ENCODE results near the gene SMYD4.
"Not testable (repeated sequence)": the region's sequence is repeated elsewhere in the genome, so short reads cannot be mapped to it uniquely, and the experiment has no call there.

SMYD4 gene

GRCh38 chr17:1860978-1861377 lies 31.3 kb upstream of the SMYD4 start:
- no peak overlapping the region for H3K27ac ChIP-seq
- CTCF ChIA-PET: interaction anchor here (0.6 to 0.7 kb wide), 2 partner anchors 80 to 287 kb away, joined by 3 to 5 read pairs; no protein-coding TSS in a partner anchor
- no peak for DNase-seq (ENCODE audit: low spot score)
- POLR2A ChIA-PET (ENCODE audit: low non-redundant PET): no interaction called here
- TF ChIP-seq CTCF (conservative IDR thresholded peaks at IDR 0.05; ENCODE audit: low read depth): no peak

- not testable (repeated sequence) for H3K27ac ChIP-seq; DNase-seq (ENCODE audit: low spot score)
- POLR2A ChIA-PET (ENCODE audit: low non-redundant PET): interaction anchor here (0.6 kb wide), 1 partner anchor 9 kb away, joined by 5 read pairs; no protein-coding TSS in a partner anchor
- CTCF ChIA-PET: interaction anchor here (0.5 to 0.6 kb wide), 3 partner anchors 10 to 606 kb away, joined by 3 to 5 read pairs (median 3); no protein-coding TSS in a partner anchor
These were observed 26.8 kb upstream of the SMYD4 start for GRCh38 chr17:1856462-1856861.

- no peak overlapping the region for H3K27ac ChIP-seq
- no peak for DNase-seq (ENCODE audit: low spot score)
- ChIA-PET POLR2A (ENCODE audit: low non-redundant PET) (no interaction called here), CTCF (interaction anchor here (0.6 kb wide), 1 partner anchor 499 kb away, joined by 3 read pairs; no protein-coding TSS in a partner anchor)
- no peak for TF ChIP-seq CTCF (conservative IDR thresholded peaks at IDR 0.05; ENCODE audit: low read depth)
These were observed 24.0 kb upstream of the SMYD4 start for GRCh38 chr17:1853698-1854097.

- POLR2A ChIA-PET (ENCODE audit: low non-redundant PET): no interaction called here
- CTCF ChIA-PET: no interaction called here
- no peak for TF ChIP-seq CTCF (conservative IDR thresholded peaks at IDR 0.05; ENCODE audit: low read depth)
- H3K27ac ChIP-seq: no peak overlapping the region
- no peak for DNase-seq (ENCODE audit: low spot score)
These were observed 22.6 kb upstream of the SMYD4 start for GRCh38 chr17:1852327-1852726.

- no peak overlapping the region for H3K27ac ChIP-seq
- POLR2A ChIA-PET (ENCODE audit: low non-redundant PET): interaction anchor here (0.6 kb wide), 1 partner anchor 8 kb away, joined by 4 read pairs; no protein-coding TSS in a partner anchor
- no peak for DNase-seq (ENCODE audit: low spot score)
- CTCF ChIA-PET: no interaction called here
- TF ChIP-seq CTCF (conservative IDR thresholded peaks at IDR 0.05; ENCODE audit: low read depth): no peak
These were observed 17.5 kb upstream of the SMYD4 start for GRCh38 chr17:1847191-1847590.

GRCh38 chr17:1843947-1844346 lies 14.2 kb upstream of the SMYD4 start:
- no peak overlapping the region for H3K27ac ChIP-seq
- POLR2A ChIA-PET (ENCODE audit: low non-redundant PET): no interaction called here
- no peak for TF ChIP-seq CTCF (conservative IDR thresholded peaks at IDR 0.05; ENCODE audit: low read depth)
- DNase-seq (ENCODE audit: low spot score): no peak
- CTCF ChIA-PET: interaction anchor here (1.2 kb wide), 1 partner anchor 112 kb away, joined by 3 read pairs; no protein-coding TSS in a partner anchor

- ChIA-PET POLR2A (ENCODE audit: low non-redundant PET) (interaction anchor here (0.6 to 0.7 kb wide), 3 partner anchors 8 to 177 kb away, joined by 4 to 6 read pairs (median 5); no protein-coding TSS in a partner anchor), CTCF (no interaction called here)
- DNase-seq (ENCODE audit: low spot score): no peak
- H3K27ac ChIP-seq: no peak overlapping the region
- no peak for TF ChIP-seq CTCF (conservative IDR thresholded peaks at IDR 0.05; ENCODE audit: low read depth)
These were observed 9.8 kb upstream of the SMYD4 start for GRCh38 chr17:1839516-1839915.
